ENCODE data around the gene ANKRD55. TPM values are rescaled to one million over a fixed set of nuclear protein-coding genes. Genes with fewer than 3 reads are reported as not detected.
"Not testable (repeated sequence)": the region's sequence is repeated elsewhere in the genome, so short reads cannot be mapped to it uniquely, and the experiment has no call there.

Gene ANKRD55
- total RNA-seq, 1 donor from 2014 or later: not detected

DNA sequence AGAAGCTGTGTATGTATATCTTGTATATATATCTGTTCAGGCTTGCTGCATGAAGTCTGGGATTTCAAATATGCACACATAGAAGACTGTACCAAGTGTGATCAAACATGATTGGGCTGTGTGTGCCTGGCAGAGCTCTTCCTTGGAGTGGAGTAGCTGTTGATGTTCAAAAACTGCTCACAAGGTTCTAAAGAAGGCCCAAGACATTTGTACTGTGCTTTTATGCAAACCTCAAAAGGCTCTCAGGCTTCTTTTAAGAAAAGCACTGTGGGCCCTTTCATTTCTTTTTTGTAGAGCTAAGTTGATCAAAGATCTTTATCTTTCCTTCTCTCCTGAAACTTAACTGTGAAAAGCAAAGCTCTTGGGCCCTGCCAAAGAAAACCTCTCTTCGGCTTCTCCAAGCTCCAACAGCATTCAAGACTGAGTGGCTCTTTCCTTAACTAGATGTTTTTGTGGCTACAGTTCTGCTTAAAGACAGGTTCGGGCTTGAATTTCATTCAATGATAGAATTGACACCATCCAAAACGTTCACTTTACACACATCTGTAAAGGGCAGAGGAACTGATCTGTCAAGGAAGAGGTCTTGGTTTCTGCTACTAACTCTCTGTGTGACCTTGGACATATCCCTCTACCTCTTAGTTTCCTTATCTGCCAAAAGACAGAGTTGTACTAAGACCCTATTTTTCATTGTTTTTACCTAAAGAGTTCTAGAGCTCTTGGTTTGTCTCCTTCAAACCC, 132.5 kb downstream of the ANKRD55 start:
- no peak for ATAC-seq

DNA sequence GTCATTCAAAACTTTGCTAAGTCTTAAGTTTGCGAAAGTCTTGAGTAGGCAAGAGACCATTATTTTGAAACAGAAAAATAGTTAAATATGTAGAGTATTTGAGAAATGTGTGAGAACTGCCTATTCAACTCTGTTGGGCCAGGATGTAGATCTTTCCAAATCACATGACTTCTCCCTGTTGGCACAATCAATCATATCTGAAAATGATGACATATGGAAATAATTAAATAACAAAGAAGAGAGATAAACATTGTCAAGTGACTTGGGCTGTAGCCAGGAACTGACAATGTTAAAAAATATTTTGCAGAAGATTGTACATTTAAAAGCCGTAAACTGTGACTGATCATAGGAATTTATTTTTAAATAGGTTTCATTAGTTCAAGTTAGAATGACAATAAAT, 133.8 kb downstream of the ANKRD55 start:
- no peak for ATAC-seq

DNA sequence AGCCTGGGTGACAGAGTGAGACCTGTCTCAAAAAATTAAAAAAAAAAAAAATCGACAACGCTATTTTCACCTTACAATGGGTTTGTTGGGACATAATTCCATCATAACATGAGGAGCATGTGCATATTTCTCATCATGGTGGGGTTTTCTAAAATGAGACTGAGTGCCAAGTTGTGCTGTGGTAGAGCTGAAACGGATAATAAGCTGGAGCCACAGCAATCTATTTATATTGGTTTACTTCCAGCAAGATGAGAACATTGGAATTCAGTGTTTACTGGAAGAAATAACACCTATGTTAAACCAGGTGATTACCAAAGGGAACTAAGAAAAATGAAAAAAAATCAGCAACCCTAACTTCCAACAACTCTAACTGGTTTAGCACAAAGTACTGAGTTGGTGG, 136.1 kb downstream of the ANKRD55 start:
- no peak for ATAC-seq

DNA sequence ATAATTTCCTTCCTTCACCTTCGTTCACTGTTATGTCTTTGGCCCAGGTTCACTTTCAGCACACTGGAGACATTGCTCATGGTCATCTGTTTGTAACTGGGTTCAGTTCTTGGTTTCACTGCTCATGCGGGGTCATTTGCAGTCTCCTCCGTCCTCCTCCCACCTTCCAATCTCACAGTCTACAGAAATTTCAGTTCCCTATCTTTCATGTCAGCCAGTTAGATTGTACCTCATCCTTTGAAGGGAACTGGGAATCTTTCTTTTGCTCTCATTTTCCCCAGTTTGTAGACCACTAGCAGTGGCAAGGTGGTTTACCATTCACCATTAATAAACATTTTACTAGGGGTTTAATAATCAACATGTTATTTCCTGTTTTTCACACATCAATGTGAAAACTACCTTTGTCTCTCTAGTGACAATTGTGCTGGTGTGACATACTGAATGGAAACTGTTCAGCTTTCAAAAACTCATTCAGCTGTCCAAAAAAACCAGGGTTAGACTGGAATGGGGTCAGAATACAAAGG, 137.5 kb downstream of the ANKRD55 start:
- ATAC-seq: no peak

DNA sequence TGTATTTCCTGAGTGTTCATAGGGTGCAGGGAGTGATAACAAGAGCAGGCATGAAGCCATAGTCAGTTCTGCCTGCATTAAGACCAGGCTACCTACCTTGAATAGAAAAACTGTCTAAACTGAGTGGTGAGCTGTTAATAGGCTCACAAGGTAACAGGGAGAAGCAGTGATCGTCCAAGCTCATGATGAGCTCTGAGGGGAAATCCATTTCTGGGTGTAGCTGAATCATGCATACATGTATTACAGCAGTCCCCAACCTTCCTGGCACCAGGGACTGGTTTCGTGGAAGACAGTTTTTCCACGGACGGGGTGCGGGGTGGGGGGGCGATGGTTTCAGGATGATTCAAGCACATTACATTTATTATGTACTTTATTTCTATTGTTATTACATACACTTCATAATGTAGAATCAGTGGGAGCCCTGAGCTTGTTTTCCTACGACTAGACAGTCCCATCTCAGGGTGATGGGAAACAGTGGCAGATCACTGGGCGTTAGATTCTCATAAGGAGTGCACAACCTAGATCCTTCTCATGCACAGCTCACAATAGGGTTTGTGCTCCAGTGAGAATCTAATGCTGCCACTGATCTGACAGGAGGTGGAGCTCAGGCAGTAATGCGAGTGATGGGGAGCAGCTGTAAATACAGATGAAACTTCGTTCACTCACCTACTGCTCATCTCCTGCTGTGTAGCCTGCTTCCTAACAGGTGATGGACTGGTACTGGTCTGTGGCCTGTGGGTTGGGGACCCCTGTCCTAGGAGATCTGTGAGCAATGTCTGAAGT, 138.4 kb downstream of the ANKRD55 start:
- no peak for ATAC-seq

DNA sequence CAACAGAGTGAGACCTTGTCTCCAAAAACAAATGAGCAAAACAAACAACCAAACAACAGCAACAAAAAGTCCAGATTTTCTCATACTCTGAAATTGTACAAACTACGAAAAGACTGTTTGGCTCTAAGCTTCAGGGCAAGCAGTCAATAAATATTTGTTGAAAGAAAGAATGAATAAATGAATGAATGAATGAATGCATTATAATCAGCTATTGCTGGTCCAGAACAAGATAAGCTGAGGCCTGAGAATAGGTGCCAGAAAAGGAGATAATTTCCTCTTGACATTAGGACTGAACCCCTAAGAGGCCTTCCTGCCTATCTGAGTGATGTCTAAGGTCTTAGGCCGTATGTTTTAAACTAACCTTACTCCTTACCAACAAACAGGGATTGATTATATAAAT, 139.2 kb downstream of the ANKRD55 start:
- ATAC-seq: no peak

DNA sequence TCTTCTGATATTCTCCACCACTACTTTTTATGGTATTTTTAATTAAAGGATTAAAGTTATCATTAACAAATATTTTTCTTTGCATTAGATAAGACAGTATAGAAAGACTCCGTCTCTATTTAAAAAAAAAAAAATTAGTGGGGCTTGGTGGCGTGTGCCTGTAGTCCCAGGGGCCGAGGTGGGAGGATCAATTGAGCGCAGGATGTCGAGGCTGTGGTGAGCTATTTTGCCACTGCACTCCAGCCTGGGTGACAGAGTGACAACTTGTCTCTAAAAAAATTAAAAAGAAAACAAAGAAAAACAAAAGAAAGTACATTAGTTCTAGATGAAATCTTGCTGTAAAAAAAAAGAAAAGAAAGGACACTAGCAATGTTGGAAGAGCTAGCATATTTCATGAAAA, 141.0 kb downstream of the ANKRD55 start:
- no peak for ATAC-seq

DNA sequence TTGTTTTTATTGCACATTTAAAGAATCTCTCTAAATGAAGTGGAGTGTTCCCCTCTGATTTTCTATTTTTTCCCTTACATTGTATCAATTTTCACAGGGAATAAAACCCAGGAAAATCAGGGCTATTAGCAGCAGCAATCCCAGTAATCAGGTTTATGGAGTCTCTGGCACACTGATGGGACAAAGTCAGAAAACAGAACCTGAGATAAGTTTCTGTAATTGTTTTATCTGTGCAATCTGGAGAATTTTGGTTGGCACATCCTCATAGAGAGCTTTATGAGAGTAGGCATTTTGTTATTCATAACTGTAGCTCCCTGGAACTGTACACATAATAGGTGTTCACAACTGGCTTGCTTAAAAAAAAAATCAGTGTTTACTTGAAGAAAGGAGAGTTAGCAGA, 141.5 kb downstream of the ANKRD55 start:
- no peak for ATAC-seq

DNA sequence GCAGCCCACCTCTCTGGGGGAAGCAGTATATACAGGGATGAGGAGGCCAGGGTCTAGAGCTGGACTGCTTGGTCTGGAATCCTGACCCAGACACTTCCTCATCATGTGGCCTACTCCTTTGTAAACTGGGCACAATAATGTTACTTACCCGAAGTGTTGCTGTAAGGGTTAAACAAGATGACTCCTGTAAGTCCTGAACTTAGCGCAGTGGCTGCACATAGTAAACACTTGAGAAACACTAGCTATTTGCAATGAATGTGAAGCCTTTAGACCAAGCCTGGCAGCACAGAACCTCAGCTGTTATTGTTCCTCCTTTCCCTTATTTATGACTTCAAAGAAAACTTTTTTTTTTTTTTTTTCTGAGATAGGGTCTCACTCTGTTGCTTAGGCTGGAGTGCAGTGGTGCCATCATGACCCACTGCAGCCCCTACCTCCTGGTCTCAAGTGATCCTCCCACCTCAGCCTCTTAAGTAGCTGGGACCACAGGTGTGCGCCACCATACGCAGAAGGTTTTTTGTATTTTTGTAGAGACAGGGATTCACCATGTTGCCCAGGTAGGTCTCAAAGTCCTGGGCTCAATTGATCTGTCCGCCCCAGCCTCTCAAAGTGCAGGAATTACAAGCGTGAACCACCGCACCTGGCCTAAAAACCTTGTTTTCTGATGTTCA, 142.2 kb downstream of the ANKRD55 start:
- ATAC-seq: no peak

DNA sequence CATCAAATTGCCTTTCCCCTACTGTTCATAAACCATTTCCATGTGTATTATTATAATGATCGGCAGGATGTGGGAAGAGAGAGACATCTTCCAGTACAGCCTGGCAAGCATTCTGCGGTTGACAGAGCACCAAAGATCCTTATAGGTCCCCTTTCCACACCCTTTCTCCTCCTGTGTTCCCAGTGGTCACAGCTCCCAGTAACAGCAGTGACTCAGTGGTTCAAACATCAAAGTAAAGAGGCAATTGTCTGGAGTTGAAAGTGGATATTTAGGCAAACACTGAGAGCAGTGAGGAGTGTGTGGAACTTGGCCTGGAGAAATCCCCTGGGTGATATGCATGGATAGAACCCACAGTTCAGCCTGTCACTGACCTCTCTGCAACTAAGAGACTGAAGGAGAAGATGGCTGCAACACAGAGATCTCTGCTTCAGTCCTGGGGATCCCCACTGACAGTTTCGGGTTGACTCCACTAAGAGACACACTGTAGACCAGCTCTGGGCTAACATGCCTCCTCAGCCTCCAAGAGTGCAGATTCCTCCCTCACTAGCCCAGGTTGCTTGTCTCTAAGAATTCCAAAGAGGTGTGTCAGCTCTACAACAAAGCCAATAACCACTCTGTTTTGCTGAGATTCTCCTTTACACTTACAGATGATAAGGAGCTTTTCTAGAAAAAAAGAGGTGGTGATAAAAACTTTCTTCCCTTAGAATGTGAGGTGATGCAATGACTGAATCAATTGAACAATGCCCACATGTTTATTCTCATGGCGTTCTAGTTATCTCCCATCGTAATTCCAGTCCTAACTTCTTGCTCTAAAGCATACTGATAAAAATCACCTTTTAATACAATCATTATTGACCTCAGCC, 143.9 kb downstream of the ANKRD55 start:
- ATAC-seq: no peak

DNA sequence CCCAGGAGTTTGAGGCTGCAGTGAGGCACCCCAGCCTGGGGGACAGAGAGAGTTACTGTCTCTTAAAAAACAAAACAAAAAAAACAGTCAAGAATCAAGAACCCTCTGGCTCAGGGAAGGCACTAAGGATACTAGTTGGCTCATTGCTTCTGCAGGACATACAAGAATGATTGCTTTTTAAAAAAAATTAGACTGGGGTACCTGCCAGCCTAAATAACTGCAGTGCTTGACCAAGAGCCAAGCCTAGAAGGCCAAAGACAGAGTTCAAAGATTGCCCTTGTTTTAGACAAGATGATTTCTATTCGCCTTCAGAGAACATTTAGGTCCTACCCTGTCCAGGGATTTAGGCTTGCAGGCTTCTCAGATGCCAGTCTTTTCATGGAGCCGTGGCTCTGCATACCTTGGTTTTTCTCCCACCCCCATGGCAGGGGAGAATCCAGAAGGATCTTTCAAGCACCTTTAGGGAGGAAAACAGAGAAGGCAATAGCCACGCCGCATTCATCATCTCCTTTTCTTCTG, 144.6 kb downstream of the ANKRD55 start:
- no peak for ATAC-seq

DNA sequence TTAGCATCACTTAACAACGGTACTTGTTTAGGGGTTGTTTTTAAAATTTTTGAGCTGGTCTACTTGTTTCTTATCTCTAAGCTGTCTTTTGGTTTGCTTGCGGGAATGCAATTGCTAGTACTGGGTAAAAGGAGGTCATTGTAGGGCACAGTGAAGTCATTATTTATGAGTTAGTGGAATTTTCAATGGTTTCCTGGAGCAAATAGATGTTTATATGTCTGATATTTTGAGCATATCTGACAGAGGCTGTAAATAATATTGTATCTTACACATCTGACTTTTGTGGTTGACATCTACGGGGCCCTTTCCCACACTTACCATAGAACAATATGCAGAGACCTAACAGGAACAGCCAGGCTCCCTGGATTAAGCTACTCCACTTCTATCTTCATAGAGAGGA, 147.9 kb downstream of the ANKRD55 start:
- no peak for ATAC-seq

DNA sequence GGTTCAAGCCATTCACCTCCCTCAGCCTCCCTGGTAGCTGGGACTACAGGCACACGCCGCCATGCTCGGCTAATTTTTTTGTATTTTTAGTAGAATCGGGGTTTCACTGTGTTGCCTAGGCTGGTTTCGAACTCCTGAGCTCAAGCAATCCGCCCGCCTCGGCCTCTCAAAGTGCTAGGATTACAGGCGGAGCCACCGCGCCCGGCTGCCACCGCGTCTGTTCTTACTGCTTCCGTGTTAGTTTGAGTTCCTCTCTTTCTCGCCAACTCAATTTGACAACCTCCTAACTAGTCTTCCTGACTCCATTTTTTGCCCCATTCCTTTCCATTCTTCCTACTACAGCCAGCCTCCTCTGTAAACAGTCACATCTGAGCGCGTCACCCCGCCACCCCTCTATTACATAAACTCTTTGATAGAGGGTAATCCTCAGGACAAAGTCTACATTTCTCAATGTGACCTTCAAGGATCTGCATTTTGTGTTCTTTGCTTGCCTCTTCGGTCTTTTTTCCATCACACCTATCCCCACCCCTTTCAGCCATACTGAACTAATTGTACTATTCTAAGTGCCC, 149.8 kb downstream of the ANKRD55 start:
- no peak for ATAC-seq

DNA sequence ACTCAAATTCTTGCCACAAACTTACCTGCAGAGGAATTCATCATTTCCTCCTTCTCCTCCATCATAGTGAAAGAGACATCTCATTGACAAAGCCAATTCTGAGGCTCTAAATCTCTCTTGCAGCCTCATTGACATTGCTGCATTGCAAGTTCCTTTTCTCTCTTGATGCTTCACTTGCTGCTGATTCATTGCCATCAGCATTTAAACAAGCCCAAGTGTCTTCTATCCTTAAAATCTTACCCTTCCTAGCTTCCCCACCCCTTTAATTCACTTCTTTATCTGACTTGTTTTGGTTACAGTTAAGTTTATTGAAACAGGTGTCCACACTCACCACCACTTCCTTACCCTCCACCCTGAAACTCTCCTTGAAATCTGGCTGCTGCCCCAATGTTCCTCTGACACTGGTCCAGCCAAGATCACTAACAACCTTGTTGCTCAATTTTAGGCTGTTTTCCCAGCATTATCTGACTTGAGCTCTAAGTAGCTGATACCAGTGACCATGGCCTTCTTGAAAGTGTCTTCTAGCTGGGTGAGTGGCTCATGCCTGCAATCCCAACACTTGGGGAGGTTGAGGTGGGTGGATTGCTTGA, 152.0 kb downstream of the ANKRD55 start:
- ATAC-seq: not testable (repeated sequence)

DNA sequence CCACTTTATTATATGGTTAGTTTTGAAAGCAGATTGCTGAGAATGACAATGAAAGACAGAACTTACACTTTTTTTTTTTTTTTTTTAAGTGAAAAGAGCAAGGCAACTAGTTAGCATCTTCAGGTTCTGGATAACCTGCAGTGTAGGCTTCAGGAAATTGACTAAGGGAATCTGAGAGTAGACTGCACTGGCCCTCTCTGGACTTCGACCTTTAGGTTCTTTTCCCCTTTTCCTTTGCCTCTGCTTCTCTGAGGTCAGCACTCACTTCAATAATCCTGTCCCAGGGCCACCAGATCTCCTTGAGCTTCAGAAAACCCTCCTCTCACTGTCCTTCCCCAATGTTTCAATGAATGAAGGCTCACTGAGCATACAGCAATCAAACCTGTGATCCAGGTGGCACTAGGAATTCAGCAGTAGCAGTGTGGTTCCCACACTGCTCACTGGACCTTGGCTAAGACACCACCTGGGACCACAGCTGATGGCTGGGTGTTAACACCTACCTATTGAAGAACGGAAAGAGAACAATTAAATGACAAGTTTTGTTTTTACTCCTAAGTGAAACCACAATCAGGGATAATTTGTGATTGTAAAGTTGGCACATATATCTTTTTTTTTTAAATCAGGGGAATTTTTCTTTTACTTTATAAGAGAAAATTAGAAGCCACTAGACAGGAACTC, 152.6 kb downstream of the ANKRD55 start:
- ATAC-seq: no peak

DNA sequence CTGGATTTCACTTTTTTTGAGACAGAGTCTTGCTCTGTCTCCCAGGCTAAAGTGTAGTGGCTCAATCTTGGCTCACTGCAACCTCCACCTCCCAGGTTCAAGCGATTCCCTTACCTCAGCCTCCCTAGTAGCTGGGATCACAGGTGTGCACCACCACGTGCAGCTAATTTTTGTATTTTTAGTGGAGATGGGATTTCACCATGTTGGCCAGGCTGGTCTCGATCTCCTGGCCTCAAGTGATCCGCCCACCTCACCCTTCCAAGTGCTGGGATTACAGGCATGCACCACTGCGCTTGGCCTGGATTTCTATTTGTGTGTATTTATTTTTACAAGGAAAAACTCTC, 154.0 kb downstream of the ANKRD55 start:
- not testable (repeated sequence) for ATAC-seq

DNA sequence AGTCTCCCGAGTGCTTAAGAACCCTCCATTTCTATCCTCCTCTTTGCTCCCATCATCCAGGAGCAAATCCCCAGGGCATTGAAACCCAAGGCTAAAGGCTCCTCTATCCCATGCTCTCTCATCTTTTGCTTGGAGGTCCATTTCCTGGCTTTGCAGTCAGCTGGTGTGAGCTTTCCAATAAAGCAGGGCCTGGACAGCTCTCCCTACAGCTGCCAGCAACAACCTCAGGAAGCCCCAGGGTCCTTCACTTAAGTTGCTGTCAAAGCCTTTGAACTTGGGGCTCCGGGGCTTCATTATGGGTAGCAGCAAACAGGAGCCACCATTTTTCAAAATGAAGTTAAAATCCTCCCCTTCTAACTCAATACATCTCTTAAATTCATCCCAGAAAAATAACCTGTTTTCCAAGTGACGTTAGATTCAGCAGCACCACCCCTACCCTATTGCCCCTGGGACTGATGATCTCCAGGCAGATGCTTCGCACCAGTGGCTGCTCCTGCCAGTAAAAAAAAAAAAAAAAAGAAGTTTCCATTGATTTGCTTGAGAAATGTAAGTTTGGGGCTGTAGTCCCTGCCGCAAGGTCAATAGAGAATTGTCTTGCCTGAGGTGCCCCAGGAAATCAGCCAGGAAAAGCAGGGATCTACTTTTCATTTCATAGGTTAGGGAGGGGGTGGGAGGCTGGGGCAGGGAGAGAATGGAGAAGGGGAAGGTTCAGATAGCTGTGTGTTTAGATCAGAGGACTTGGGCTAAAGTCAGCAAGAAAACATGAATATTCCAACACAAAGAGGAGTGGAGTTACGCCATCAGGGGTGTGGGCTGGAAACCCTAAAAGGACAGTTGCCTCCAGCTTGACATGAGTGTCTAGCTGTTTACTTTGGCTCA, 154.6 kb downstream of the ANKRD55 start:
- no peak for ATAC-seq

DNA sequence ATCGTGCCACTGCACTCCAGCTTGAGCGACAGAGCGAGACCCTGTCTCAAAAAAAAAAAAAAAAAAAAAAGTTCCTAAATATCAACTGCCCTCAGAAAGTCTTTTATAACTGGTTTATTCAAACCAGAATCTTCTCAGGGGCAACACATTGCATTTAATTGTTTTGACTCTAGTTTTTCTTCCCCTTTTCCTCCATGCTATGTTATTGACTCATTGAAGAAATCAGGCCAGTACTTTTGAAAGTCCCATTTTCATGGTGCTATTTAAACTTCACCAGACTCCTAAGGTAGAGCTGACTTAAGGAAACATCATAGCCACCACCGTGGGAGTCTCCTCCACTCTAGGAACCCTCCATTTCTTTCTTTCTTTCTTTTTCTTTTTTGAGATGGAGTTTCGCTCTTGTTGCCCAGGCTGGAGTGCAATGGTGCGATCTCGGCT, 155.3 kb downstream of the ANKRD55 start:
- no peak for ATAC-seq

DNA sequence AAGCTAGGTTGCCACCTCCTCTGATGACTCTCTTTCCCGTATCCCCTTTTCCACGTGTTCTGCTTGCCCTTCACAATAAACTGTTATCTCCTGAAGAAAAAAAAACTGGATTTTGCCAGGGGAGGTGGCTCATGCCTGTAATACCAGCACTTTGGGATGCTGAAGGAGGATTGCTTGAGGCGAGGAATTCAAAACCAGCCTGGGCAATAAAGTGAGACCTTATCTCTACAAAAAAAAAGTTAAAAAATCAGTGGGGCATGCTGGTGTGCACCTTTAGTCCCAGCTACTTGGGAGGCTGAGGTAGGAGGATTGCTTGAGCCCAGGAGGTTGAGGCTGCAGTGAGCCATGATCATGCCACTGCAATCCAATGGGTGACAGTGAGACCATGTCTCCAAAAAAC, 156.6 kb downstream of the ANKRD55 start:
- no peak for ATAC-seq

DNA sequence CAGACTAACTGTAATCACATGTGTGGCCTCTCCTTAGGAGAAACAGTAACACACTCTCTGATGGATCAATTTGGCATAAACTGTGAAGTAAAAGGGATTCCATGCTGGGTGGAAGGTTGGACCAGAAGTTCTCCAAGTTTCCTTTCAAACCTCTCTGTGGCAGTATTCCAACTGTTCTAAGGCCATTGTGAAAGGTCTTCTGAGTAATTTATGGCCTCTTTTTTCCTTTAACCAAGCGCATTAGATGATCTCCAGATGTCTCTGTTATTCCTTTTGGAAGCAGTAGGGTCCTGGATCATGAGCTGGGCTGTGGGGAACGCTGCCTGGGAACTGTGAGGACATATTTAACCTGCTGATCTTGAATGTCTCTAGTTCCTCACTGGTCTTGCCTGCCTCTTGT, 157.8 kb downstream of the ANKRD55 start:
- ATAC-seq: no peak

Measured in esophagus mucosa (tissue), 1 donor.